Measurements from ENCODE around the gene CST7.
"Not testable (repeated sequence)": the region's sequence is repeated elsewhere in the genome, so short reads cannot be mapped to it uniquely, and the experiment has no call there.

CST7 gene

DNA sequence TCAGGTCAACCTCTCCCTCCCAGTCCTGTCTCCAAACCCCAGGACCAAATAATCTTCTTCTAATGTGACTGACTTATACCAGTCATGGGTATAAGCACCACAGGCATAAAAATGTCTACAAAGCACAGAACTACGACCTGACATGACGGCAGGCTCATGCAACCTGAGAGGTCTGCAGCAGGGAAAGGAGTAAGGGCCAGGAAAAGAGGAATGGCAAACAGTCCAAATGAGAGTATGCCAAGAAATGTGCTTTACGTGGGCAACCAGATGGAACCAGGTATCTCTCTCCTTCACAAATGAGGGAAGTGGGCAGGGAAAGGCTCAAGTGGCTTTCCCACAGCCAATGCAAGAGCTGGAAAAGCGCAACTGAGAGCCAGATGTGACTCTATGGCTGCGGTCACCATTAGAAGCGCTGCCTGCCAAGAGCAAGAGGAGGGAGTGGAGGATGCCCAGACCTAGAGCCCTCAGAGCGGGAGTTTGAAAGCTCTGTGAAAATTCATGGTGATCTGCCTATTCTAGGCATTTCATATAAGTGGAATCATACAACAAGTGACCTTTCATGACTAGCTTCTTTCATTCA, 37.5 kb downstream of the CST7 start:
- DNase-seq (ENCODE audit: low spot score) = no peak

DNA sequence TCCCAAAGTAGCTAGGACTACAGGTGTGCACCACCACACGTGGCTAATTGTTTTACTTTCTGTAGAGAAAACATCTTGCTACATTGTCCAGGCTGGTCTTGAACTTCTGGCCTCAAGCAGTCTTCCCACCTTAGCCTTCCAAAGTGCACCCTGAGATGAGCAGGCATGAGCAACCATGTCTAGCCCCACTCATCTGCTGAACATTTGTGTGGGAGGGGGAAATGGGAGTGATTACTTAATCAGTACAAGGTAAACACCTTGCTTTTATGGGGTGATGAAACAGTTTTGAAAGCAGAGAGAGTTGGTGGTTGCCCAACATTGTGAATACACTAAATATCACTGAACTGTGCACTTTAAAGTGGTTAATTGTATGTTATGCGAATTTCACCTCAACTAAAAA, 38.2 kb downstream of the CST7 start:
- DNase-seq (ENCODE audit: low spot score) = no peak

- DNase-seq (ENCODE audit: low spot score) = no peak
Observed at GRCh38 chr20:24987873-24988835, 39.1 kb downstream of the CST7 start.

DNA sequence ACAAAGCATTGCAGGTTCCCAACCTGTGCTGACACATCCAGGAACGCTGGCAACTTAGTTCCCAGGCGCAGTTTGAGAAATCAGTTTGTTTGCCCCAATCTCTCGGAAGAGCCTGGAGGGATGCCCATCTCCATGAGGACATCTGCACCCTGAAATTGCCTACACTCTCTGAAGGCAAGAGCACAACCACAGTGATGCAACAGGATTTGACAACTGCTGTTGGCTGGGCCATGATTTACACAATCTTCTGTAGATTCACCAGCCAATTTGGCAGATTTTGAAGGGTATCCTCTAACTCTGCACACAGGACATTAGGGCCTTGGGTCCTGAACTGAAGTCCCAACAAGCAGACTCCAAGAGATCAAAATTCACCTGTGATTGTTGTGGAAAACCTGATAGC, 40.1 kb downstream of the CST7 start:
- no peak for DNase-seq (ENCODE audit: low spot score)

- no peak for DNase-seq (ENCODE audit: low spot score)
Observed at GRCh38 chr20:24990810-24991252, 41.8 kb downstream of the CST7 start.

GRCh38 chr20:24991897-24992486, 42.9 kb downstream of the CST7 start:
- DNase-seq (ENCODE audit: low spot score) = no peak

- DNase-seq (ENCODE audit: low spot score) = peak; percentile 87
Observed at GRCh38 chr20:24992487-24993205, 43.6 kb downstream of the CST7 start, which contains the start of gene APMAP. TSS of gene APMAP (minus strand) at chr20:24992751. CDS start at chr20:24992688, 63 bp downstream.

DNA sequence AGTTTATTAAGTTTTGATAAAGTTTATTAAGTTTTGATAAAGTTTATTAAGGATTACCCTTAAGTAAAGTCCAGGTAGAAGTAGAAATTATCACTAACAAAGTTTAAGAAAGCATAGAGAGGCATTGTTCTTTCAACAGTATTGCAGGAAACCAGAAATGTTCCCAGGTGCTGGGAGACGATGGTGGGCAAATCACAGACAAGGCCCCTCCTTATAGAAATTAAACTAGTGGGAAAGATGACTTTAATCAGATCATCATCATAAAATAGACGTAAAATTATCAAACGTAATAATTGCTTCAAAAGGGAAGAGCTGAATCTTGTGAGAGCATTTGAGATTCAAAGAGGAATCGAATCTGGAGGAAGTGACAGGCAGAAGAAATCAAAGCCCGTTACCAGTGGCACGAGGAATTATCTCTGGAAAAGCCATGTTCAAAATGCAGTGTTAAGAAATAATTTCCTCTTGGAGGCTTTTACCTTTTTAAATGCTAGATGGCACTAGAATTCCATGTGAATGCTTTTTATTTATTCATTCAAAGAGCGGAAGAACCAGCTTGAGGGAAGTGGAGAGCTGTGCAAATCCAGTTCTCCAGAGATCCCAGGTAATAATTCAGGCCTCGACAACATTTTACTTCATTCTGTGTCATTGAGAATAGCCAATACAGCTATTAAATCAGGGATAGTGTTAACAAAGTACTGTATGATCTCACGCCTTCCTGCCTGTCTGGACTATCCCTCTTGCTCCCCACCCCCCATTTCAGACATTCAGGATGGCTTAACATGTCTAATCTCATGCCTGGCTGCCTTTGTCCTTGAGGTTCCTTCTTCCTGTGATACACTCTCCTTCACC, 44.5 kb downstream of the CST7 start:
- no peak for DNase-seq (ENCODE audit: low spot score)

- DNase-seq (ENCODE audit: low spot score) = no peak
Observed at GRCh38 chr20:24994186-24994465, 45.1 kb downstream of the CST7 start.

- peak; percentile 68 for DNase-seq (ENCODE audit: low spot score)
Observed at GRCh38 chr20:24994470-24995368, 45.6 kb downstream of the CST7 start.

DNA sequence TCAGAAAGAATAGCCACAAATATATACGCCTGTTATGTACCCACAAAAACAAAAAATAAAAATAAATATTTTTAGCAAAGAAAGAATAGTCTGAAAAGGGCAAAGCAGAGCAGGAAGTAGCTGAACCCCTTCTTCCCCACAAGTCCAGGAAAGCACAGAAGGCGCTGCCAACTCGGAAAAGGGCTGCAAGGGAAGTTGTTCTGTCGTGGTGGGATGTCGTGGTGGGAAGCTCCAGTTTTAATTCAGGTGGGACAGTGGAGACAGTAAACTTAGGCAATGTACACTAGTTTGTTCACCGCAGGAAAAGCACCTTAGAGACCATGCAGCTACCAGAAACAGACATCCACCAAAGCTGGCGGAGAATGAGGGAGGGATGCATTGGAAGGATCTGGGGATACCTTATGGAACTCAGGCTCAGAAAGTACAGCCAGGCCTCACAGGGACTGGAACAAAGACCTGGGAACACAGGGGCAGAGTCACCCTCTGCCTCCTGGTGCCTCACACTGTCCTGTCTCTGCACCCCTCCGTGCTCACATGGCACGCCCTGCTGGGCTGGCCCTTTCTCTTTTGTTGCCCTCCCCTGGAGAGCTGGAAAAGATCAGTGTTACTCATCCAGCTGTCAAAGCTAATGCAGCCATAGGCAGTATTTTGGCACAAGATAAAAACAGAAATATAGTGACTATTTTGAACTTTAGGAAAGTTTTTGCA, 46.8 kb downstream of the CST7 start:
- DNase-seq (ENCODE audit: low spot score) = no peak

- no peak for DNase-seq (ENCODE audit: low spot score)
Observed at GRCh38 chr20:24996449-24997377, 47.6 kb downstream of the CST7 start.

DNA sequence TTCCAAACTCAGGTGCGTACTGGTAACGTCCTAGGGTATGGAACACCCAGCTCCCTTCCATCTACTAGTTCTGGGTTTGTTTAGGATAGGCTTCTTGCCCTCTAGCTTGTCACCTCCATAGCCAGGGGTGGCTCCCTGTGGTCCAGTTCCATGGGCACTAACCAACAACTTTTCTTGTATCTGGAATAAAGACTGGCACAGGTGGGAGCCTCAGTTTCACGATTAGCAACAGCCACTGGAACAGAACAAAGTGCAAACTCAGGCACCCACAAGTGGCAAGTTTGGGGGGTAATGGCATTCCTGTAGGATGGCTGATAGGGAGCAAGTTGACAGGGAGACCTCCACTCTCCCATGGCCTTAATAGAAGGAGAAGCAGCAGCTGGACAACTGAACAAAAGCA, 49.1 kb downstream of the CST7 start:
- DNase-seq (ENCODE audit: low spot score) = no peak

- no peak for DNase-seq (ENCODE audit: low spot score)
Observed at GRCh38 chr20:24998631-24999445, 49.8 kb downstream of the CST7 start.

GRCh38 chr20:24999568-24999967, 50.5 kb downstream of the CST7 start:
- DNase-seq (ENCODE audit: low spot score) = no peak

DNA sequence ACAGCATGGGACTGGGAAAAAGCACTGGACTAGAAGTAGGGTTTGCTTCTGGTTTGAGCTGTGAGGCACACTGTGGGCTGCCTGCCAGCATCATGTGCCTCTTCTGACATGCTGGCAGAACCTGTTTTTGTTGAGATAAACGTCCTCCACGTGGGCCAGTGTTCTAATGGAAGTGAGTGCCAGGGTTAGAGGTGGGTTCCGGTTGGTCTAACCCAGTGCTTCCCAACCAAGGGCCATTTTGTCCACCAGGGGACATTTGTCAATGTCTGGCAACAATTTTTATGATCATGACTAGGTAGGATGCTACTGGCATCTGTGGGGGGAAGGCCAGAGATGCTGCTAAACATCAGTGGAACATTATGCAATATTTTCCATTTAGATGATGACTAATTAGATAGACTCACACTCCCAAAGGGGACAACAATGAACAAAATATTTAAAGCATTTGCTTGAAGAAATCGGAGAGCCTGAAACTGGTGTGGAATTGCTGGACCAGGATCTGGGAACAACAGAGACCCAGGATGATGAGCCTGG, 51.3 kb downstream of the CST7 start:
- DNase-seq (ENCODE audit: low spot score) = no peak

DNA sequence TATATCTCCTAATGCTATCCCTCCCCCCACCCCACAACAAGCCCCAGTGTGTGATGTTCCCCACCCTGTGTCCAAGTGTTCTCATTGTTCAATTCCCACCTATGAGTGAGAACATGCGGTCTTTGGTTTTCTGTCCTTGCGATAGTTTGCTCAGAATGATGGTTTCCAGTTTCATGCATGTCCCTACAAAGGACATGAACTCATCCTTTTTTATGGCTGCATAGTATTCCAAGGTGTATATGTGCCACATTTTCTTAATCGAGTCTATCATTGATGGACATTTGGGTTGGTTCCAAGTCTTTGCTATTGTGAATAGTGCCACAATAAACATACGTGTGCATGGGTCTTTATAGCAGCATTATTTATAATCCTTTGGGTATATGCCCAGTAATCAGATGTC, 52.3 kb downstream of the CST7 start:
- DNase-seq (ENCODE audit: low spot score) = not testable (repeated sequence)

DNA sequence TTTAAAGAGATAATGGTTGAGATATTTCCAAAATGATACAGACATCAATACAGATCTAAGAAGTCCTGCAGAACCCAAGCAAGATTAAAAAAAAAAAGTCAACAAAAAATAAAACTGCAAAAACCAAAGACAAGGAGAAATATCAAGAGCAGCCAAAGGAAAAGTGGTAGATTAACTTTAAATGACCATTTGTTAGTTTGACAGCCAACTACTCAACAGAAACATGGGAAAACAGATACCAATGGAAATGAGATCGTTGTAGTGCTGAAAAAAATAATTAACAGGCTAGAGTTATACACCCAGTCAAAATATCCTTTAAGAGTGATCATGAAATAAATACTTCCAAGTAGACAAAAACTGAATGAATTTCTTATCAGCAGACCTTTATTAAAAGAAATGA, 53.9 kb downstream of the CST7 start:
- DNase-seq (ENCODE audit: low spot score) = no peak

All from kidney capillary endothelial cell (primary cell).